ENCODE measurements around the gene ADAMTS8. TPM values are rescaled to one million over a fixed set of nuclear protein-coding genes. Genes with fewer than 3 reads are reported as not detected.

Gene ADAMTS8
- total RNA-seq, 6 experiments from 2014 or later, result 0.11 TPM; not detected in 5

GRCh38 chr11:130403271-130403804 lies 25.1 kb downstream of the ADAMTS8 start:
- Histone ChIP-seq H3K9me3 (no peaks in the 10 kb centered on the region), H3K4me1 (no peaks in the 10 kb centered on the region), H3K4me3 (no peak overlapping the region), H3K36me3 (no peaks in the 10 kb centered on the region), H3K27ac (no peak overlapping the region), H3K27me3 (no peaks in the 10 kb centered on the region)
- no peak for ATAC-seq
- no peak for DNase-seq
- 64% methylated on average over 6 of the region's 11 CpGs for WGBS (ENCODE audit: insufficient coverage, low coverage, low lambda C conversion rate, missing lambda C conversion rate)
- intact Hi-C loops (cut with DNase I), result no loop called here
- TF ChIP-seq CTCF (IDR thresholded peaks at IDR 0.05) (no peak), POLR2A (IDR thresholded peaks at IDR 0.05) (no peak)

DNA sequence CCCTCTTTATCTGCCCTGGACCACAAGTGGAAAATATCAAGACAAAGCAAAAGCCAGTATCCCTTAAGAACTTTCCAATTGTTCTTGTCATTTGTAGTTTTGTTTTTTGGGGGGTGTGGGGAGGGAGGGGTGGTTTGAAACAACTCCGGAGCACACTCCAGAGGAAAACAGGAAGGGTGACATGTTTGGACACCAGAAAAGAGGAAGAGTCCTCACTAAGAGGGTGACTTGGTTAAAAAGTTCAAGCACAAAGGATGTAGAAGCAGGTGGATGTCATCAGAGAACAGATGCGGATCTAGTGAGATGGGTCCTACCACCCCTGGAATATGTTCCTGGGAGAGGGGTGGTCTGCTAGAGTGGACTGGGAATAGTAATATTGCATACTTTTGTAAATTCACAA lies 25.8 kb downstream of the ADAMTS8 start:
- Histone ChIP-seq H3K27ac (no peak overlapping the region), H3K9me3 (no peaks in the 10 kb centered on the region), H3K27me3 (no peaks in the 10 kb centered on the region), H3K4me3 (no peak overlapping the region), H3K36me3 (no peaks in the 10 kb centered on the region), H3K4me1 (peaks cover 0 to 2% (median under 1%) of the 10 kb centered on the region in 4 donors)
- no peak for TF ChIP-seq POLR2A (IDR thresholded peaks at IDR 0.05)
- TF ChIP-seq CTCF (IDR thresholded peaks at IDR 0.05), result no peak
- intact Hi-C loops (cut with DNase I), result no loop called here
- ATAC-seq, result no peak
- WGBS (ENCODE audit: insufficient coverage, low coverage, low lambda C conversion rate, missing lambda C conversion rate), result 60% methylated on average over 2 of the region's 2 CpGs
- DNase-seq, result no peak

- H3K27ac ChIP-seq, result no peak overlapping the region
- no peak for DNase-seq
Observed at GRCh38 chr11:130400781-130401483, 27.5 kb downstream of the ADAMTS8 start.

DNA sequence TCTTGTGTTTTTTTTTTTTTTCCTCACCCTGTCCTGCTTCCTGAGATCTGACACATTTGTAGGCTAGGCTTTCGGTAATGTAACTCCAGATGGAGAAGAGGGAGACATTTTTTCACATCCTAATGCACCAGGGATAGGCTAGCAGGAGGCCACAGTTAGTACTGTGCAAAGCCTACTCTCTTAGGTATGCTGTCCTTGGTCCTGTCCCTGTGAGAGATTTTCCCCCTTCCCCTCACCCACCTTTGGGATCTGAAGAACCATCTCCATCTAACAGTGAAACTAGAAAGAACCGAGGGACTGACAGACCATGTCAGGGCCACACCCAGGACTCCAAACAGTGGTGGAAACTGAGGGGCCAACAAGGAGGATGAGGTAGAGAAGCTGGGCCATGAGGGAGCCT lies 29.2 kb downstream of the ADAMTS8 start:
- H3K4me3 ChIP-seq, result no peak overlapping the region
- H3K27ac ChIP-seq, result no peak overlapping the region
- DNase-seq, result no peak
- ATAC-seq, result no peak
- H3K9me3 ChIP-seq, result no peaks in the 10 kb centered on the region
- WGBS (ENCODE audit: insufficient coverage, low coverage, low lambda C conversion rate, missing lambda C conversion rate), result 71% methylated on average over 2 of the region's 2 CpGs
- intact Hi-C loops (cut with DNase I), result no loop called here
- no peaks in the 10 kb centered on the region for H3K27me3 ChIP-seq
- H3K36me3 ChIP-seq, result no peaks in the 10 kb centered on the region
- peaks cover 0 to 11% (median 6%) of the 10 kb centered on the region in 4 donors for H3K4me1 ChIP-seq
- no peak for TF ChIP-seq POLR2A (IDR thresholded peaks at IDR 0.05)
- TF ChIP-seq CTCF (IDR thresholded peaks at IDR 0.05), result no peak

More at GRCh38 chr11:130400781-130401483, 27.5 kb downstream of the ADAMTS8 start:
- no peak for ATAC-seq
- no peaks in the 10 kb centered on the region for H3K36me3 ChIP-seq
- intact Hi-C loops (cut with DNase I), result no loop called here
- 36% methylated on average over 10 of the region's 13 CpGs for WGBS (ENCODE audit: insufficient coverage, low coverage, low lambda C conversion rate, missing lambda C conversion rate)
- no peak overlapping the region for H3K4me3 ChIP-seq
- no peak for TF ChIP-seq CTCF (IDR thresholded peaks at IDR 0.05)
- TF ChIP-seq POLR2A (IDR thresholded peaks at IDR 0.05), result no peak
- H3K9me3 ChIP-seq, result no peaks in the 10 kb centered on the region
- no peaks in the 10 kb centered on the region for H3K27me3 ChIP-seq
- peaks cover 0 to 11% (median 6%) of the 10 kb centered on the region in 4 donors for H3K4me1 ChIP-seq

All from right lobe of liver (tissue), 6 donors.